Uterus (tissue), 2 donors: ENCODE results near the gene KHK.

Experiments used
- POLR2A ChIP-seq, 2 donors: fragments of 450-650 bp; IDR thresholded peaks; one replicate each; pipeline ENCODE4 v1.6.1; 2016; ENCODE audit warnings: antibody characterized with exemption in 2 of 2, mild to moderate bottlenecking in 1 of 2, moderate library complexity in 1 of 2
- TF ChIP-seq, protein P1 (sequence below), 4 experiments: fragments of 200-600 bp in 2 of 4; fragments of 450-650 bp in 2 of 4; sonication (generic) in 2 of 4; IDR thresholded peaks; one replicate each; pipeline ENCODE4 v1.5.1; 2016 to 2019; ENCODE audit warnings: antibody characterized with exemption in 4 of 4, mild to moderate bottlenecking in 2 of 4, moderate library complexity in 1 of 4

DNA sequence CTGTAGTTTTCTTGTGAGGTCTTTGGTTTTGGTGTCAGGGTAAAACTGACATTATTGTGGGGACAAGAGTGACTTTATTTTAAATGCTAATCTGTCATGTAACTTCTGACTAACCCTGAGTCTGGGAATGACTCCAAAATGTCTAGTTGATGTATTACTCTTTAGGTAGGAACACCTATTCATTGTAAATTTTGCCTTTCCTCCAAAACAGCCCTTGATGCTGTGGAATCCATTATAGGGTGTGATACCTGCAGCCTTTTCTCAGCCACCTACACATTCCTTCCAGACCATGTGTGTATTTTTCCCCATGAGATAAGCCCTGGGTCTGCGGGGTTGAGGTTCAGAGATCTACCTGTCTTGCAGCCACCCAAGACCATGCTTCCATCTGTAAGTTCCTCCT is 56.7 kb downstream of the KHK start:
- no peak for TF ChIP-seq POLR2A (IDR thresholded peaks at IDR 0.05)
- TF ChIP-seq, protein P1, sequence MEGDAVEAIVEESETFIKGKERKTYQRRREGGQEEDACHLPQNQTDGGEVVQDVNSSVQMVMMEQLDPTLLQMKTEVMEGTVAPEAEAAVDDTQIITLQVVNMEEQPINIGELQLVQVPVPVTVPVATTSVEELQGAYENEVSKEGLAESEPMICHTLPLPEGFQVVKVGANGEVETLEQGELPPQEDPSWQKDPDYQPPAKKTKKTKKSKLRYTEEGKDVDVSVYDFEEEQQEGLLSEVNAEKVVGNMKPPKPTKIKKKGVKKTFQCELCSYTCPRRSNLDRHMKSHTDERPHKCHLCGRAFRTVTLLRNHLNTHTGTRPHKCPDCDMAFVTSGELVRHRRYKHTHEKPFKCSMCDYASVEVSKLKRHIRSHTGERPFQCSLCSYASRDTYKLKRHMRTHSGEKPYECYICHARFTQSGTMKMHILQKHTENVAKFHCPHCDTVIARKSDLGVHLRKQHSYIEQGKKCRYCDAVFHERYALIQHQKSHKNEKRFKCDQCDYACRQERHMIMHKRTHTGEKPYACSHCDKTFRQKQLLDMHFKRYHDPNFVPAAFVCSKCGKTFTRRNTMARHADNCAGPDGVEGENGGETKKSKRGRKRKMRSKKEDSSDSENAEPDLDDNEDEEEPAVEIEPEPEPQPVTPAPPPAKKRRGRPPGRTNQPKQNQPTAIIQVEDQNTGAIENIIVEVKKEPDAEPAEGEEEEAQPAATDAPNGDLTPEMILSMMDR (IDR thresholded peaks at IDR 0.05) = no peak
